SKM-1 (cell line): ENCODE data around the gene CNOT6L.

Experiments
- DNase-seq: peaks from one replicate; lab custom pipeline; 2025; ENCODE audit not compliant: unreplicated experiment; lab: John Stamatoyannopoulos, UW

Gene CNOT6L

DNA sequence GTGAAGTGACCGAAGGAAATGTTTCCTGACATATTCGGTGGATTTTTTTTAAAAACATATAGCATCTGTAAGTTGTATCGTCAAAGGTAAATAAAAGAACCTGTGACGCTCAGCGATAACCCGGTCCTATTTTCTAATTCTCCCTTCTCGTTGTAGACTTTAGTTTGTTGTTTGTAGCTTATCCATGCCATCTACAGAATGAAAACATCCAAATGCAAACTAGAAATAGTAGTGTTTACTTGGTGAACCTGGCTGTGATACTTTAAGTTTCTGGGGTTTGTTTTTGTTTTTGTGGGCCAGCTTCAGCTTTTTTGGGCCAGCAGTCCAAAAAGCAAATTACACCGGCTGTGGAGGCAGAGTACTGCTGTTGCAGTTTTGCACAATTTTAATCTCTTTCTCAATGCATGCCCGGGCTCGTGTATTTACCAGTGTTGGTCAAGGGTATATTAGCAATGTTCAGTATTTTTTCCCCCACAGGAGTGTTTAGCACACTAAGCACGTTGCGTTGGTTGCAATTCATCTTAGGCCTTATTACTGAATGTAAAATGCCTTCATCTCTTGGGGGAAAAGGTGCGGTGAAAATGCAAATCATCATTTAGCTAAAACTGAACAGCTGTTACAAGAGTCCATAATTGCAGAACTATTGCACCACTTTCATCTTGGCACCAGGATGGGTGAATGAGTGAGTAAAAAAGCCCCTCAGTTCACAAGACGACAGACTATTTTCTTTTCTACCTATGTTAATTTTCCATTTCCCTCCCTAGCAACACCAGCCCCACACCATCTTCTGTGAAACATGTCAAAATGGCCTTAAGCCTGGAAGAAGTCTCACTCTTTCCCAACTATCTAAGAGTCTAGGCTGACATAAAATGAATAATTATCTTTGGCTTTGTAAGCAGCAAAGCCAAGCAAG lies 1.7 kb upstream of the CNOT6L start:
- DNase-seq, result no peak

DNA sequence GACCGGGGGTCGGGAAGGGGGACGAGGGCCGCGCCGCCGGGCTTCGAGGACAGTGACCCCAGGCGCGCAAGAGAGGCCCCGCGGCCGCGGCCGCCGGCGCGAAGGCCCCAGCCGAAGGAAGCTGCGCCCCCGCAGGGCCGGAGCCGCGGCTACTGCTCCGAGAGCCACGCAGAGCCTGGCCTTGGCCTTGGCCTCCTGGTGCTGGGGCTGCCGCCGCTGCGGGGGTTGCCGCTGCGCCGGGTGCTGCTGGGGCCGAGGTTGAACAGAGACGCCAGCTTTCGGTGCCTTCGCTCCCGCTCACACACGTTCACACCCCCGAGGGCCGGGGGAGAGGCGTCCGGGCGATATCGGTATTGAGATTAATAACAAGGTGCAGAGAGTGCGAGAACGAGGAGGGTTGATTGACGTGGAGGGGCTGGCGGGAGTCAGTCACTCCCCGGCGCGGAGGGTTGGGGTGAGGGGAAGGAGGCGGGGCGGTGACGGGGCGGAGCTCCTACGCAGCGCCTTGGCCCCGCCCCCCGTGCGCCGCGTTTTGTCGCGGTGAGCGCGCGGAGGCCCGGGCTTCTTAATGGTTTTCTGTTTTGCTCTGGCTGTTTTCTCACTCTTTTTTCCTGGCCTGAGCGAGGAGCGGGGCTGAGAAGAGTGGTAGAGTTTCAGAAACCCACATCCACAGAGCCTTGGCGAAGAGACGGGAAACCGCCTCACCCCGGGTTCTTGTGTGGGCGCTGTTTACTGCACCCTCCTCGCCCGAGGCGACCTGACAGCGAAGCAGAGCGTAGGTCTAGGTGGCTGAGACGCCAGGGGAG lies 878 bp upstream of the CNOT6L start:
- DNase-seq, result peak; percentile 85

DNA sequence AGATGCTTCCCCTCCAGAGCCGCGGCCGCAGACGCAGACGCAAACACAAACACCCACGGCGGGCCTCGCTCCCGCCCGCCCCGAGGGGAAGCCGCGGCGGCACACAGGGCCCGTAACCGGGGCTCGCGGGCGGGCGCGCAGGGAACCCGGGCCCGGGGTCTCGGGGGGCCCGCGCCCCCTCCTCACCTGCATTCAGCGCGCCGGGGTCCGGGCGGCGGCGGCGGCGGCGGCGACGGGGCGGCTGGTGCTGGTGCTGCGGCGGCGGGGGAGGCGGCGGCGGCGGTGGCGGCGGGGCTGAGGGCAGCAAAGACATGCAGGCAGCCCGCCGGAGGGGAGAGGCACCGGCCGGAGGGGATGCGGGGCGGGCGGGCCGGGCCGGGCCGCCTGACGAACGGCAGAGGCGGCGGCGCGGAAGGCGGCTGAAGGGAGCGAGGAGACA lies 255 bp upstream of the CNOT6L start:
- DNase-seq, result no peak

DNA sequence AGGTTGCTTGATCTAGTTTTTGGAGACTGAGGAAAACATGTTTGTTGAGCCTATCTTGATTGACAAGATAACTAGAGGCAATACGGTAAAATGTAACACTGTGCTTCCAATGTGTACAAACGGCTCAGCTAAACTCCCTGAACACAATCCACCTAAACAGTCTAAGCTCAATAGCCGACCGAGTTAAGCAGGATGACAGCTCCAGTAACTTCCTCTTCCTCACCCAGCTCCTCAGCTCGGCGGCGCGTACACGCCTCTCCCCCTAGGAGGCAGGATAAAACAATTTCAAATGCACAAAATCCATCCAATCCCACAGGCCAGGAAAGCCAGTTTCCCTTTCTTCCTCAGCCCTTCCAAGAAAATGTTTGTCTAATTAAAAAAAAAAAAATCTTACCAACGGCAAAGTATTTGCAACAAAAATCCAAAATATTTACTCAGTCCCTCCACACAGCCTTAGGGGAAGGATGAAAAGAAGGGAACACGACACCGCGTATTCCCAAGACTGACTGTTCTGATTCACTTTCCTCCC lies 1.0 kb downstream of the CNOT6L start:
- DNase-seq, result peak; percentile 73

DNA sequence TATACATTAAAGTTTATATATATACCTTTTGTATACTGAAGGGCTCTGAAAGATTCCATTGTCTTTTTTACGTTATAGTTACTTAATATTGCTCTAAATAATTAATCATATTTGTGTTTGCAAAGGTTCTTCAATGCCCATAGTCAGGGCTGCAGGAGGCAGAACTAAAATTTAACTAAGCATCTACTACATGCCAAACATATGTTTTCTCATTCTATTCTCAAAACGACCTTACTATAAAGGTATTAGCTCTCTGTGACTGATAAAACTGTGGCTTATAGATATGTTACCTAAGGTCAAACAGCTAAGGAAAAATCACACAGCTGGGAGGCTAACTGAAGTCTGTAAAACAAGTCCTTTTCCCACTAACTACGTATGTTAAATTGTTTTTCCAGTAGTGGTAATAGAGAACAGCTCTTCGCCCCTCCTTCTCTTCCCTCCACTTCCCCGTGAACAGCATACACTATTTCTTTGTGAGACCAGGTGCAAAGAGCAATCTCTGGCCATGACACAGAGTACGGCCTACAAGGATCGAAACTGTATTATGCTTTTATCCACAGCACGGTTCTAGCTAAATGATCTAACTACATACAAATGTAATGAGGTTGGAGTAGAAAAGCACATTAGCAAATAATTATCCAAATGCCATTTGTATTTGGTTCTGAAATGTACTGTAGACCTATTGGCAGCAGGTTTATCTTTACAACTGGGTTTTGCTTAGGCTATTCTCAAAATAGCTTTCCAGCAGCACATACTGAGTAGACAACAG lies 1.7 kb downstream of the CNOT6L start:
- no peak for DNase-seq

DNA sequence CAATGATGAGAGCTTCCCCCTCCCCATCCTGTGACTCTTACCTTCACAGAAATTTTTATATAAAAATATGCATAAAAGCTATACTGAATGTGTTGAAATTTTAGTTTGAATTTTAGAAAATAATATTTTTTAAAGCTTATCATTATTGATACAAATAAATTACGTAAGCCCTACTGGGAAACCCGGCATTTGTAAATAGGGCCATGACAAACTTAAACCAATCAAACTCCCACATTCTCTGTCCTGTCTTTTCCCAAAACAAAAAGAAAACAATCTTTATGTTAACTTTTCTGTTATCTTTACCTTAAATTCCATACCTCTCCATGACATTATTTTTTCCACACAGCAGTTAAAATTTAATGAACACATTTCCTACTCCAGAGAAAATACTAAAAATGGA lies 2.6 kb downstream of the CNOT6L start:
- DNase-seq, result no peak

DNA sequence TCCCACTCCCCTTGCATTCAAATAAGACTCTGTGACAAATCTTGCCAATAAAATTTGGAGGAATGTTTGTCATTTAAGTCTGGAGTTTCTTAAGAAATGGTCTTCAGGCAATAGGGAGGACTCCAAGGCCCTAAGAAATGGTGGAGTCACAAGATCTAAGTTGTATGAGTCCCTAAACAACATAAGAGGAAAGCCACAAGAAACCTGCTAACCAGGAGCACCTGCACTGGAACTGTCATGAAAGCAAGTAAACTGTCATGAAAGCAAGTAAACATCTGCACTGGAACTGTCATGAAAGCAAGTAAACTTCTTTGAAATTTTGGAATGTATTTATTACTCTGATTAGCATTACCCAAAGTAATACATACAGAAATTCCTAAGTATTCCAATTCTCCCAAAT lies 3.5 kb downstream of the CNOT6L start:
- DNase-seq, result no peak

DNA sequence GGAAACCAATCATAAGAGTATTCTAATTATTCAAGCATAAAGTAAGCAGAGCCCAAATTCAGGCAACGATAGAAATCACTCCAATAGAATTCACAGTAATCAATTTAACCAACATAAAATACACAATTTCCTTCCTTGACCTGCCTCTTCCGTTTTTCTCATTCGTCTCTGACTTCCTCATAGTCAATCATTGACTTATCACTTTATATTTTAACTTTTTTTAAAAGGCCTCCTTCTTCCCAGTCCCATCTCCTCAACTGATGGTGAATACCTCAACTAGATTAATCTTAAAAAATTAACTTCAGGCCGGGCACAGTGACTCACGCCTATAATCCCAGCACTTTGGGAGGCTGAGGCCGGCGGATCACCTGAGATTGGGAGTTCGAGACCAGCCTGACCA lies 13.3 kb downstream of the CNOT6L start:
- DNase-seq, result no peak

DNA sequence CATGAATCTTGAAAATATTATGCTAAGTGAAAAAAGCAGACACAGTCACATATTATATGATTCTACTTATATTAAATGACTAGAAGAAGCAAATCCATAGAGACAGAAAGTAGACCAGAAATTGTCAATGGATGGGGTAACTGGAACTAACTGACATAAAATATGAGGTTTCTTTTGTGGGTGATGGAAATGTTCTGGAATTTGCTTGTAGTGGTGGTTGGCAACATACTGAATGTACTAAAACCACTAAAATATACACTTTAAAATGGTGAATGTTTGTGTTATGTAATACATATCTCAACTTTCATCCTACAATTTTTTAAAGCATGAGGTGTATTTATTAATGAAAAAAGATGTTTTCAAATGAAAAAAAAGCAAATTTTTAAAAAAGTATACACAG lies 14.7 kb downstream of the CNOT6L start:
- no peak for DNase-seq

DNA sequence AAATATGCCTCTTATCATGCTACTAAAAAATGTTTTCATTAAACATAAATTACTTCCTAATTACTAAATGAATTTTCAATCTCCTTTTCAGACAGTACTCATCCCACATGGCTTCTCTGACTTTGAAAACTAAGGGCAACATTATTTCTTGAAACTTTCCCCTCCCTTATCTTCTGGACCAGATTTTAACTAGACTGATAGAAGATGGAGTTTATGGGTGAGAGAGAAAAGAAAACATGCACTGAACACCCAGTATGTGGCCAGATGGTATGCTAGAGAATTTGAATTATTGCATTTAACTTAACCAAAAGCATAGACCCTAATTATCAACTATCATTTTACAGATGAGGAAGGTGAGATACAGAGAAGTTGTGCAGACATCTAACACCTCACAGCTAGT lies 16.8 kb downstream of the CNOT6L start:
- no peak for DNase-seq

DNA sequence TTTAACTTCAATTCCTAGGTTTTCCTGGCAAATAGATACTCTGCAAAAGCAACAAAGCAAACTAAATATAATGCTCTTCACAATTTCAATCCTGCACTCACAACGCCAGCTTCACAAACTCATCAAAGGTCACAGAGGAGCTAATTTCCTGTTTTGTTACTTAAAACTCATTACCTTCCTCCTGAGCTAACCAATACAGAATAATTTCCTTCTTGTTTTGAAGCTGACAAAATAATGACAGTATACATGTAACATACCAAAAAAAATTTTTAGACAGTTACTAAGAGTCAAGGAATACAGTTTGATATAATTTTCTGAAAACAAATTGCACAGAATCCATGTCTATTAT lies 17.9 kb downstream of the CNOT6L start:
- DNase-seq, result peak; percentile 20

DNA sequence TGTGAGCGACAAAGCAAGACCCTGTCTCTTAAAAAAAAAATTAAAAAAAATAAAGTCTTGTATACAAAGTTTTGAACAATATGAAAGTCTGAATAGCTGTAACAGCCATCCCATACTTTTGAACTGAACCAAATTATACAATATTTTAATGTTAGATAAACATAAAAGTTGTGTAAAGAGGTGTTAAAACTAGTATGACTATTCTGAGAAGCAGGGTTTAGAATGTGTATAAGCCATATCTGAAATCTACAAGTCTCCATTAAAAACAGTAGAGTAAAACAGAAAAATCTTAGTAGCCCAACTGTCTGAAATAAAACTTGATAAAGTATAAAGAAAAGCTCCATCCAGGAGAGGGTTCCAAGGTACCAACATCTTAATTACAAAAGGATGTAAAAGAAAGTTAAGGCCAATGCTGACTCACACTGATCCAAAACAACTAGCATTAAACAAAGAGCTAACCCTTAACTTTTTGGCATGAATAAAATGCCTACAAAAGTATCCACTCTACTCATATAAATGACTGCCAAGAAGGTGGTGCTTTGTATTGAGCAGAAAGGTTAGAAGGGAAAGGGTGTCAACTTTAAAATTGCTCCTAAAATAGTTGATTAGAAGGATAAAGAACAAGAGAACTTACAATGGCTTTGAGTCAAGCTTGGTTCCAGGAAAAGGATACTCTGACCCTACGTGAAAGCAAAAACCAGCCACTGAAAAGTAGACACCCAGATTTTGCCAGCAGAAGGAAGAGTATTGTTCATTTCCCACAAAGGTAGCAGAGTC lies 18.5 kb downstream of the CNOT6L start:
- no peak for DNase-seq

DNA sequence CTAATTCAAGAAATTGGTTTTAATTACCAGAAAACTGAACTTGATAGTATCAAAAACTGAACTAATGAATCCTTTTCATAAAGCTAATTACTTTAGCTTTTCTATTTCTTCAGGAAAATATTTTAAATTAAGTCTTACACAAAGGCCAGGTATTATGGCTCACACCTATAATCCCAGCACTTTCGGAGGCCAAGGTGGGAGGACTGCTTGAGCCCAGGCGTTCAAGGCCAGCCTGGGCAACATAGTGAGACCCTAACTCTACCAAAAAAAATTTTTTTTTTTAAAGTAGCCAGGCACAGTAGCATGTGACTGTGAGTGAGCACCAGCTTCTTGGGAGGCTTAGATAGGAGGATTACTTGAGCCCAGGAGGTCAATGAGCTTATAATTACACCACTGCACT lies 19.1 kb downstream of the CNOT6L start:
- DNase-seq, result no peak

DNA sequence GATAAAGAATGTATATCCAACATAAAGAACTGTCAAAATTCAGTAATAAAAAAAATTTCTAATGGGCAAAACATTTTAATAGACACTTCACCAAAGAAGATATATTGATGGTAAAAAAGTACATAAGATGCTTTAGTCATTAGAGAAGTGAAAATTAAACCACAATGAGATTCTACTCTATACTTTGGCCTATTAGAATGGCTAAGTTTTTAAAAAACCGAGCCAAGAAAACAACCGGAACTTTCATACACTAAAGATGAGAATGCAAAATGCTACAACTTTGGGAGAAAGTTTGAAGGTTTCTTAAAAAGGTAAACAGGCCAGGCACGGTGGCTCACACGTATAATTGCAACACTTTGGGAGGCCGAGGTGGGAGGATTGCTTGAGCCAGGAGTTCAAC lies 20.8 kb downstream of the CNOT6L start:
- no peak for DNase-seq

DNA sequence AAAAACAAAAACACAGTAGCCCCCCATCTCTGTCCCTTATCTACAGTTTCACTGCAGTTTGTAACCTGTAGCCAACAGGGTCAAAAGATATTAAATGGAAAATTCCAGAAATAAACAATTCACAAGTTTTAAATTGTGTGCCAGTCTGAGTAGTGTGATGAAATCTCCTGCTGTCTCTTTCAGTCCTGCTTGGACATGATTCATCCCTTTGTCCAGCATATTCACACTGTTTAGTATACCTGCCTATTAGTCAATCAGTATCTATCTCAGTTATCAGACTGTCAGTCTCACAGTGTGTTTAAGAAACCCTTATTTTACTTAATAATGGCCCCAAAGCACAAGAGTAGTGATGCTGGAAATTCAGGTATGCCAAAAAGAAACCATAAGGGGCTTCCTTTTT lies 21.9 kb downstream of the CNOT6L start:
- DNase-seq, result no peak

DNA sequence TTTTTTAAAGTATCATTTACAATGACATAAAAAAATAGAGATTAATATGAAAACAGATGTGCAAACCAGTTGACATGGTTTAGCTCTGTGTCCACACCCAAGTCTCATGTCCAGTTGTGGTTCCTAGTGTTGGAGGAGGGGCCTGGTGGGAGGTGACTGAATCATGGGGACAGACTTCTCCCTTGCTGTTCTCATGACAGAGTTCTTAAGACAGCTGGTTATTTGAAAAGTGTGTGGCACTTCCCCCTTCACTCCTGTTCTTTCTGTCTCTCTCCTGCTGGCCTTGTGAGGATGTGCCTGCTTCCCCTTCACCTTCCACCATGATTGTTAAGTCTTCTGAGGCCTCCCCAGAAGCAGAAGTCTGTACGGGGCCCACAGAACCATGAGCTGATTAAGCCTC lies 23.8 kb downstream of the CNOT6L start:
- no peak for DNase-seq

DNA sequence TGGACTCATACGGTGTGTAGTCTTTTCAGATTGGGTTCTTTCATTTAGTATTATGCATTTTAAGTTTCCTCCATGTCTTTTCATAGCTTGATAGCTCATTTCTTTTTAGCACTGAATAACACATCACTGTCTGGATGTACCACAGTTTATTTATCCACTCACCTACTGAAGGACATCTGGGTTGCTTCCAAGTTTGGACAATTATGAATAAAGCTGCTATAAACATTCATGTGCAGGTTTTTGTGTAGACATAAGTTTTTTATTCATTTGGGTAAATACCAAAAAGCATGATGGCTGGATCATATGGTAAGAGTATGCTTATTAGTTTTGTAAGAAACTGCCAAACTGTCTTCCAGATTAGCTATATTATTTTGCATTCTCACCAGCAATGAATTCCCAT lies 29.0 kb downstream of the CNOT6L start:
- no peak for DNase-seq

DNA sequence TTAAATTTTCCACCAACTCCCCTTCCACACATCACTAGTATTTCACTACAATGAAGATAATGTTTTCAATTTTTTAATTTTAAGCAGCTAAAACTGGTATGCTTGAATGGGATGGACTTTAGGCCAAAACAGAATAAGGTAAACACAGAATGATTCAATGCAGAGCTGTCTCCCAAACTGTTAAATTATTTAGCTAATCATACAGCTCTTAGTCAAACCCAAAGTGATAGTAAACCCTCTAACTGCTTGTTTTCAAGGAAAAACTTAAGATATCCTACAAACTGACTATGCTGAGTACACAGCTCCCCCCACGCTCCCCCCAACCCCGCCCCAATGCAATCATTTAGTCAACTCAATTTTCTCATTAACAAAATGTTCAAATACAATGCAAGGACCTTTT lies 30.2 kb downstream of the CNOT6L start:
- DNase-seq, result no peak

DNA sequence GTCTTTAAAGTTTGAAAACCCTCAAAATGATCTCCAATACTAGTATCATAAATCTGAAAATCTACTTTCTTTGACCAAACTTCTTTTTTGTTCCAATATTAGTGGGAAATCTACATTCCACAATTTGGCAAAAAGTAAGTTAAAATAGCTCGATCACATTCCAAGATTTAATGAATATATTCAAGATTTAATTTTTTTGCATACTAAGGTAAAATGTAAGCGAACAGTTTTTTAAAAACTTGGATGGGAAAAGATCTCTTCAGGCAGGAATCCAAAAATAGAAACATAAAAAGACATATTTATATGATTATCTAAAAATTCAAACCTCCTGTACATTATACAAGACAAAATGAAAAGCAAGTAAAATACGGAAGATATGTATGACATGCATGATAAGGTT lies 31.2 kb downstream of the CNOT6L start:
- DNase-seq, result no peak

DNA sequence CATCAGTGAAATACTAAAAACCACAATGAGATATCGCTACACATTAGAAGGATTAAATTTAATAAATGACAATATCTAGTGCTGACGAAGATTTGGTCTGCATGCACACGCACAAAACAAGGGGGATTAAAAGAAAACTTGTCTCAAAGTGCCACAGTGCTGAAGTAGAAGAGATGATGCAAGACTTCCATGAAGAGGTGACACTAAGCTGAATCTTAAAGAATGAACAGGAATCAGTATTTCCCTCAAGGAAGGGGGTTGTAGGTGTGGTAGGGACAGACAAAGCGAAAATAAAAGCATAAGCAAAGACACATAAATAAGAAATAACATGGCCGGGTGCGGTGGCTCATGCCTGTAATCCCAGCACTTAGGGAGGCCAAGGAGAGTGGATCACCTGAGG lies 33.5 kb downstream of the CNOT6L start:
- DNase-seq, result no peak

DNA sequence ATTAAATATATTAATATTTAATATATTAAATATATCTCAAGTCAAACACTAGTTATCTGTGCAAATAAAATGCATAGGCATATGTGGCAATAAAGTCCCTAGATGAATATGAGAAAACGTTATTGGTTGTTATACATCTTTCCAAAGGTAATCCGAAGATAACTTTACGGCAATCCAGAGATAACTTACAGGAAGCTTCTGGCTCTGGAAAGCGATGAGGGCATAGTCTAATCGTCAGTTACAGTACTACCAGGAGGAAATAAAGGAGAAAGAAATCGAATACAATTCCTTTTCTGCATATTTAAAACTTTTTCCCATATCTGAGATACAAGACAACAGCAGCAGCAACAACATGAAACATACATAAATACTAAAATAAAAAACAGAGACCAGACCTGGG lies 35.3 kb downstream of the CNOT6L start:
- no peak for DNase-seq
